Measurements from ENCODE around the gene RAB30. TPM values are rescaled to one million over a fixed set of nuclear protein-coding genes. Genes with fewer than 3 reads are reported as not detected.

The RAB30 gene
- total RNA-seq, 1 experiment from 2014 or later = 15.0 TPM

DNA sequence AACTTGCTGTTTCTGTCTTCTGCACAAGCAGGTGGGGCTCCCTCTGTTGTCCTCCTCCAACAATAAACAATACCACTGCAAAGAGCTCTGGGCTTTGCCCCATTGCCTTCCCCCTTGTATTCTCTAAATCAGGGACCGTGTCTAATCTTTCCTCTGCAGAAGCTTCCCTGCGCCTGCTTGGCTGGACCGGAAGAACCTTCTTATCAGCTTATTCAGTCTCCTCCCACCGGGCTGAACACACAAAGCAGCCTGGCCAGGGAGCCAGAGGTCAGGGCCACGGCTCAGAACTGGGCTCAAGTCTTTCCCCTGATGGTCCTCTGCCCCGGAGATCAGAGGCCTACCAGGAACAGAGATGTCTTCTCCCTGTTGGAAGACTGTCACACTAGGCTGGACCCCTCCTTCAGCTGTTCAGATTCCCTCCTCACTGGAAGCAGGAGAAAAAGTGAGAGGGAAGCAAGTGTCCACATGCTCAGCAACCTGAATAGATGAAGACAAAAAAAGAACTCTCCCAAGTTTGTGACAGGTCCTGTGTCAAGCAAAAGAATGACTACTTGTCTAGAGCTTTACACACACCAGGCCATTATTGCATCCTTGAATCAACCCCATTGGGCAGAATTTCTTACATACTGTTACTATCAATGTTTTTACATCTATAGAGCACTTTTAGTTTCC is 63.7 kb downstream of the RAB30 start:
- no peak overlapping the region for H3K4me3 ChIP-seq (ENCODE audit: low read depth, low read length, poor library complexity, severe bottlenecking)
- TF ChIP-seq EZH2 (IDR thresholded peaks at IDR 0.05; ENCODE audit: borderline replicate concordance, low read depth, low read length, poor library complexity, severe bottlenecking) = no peak
- TF ChIP-seq, protein P1, sequence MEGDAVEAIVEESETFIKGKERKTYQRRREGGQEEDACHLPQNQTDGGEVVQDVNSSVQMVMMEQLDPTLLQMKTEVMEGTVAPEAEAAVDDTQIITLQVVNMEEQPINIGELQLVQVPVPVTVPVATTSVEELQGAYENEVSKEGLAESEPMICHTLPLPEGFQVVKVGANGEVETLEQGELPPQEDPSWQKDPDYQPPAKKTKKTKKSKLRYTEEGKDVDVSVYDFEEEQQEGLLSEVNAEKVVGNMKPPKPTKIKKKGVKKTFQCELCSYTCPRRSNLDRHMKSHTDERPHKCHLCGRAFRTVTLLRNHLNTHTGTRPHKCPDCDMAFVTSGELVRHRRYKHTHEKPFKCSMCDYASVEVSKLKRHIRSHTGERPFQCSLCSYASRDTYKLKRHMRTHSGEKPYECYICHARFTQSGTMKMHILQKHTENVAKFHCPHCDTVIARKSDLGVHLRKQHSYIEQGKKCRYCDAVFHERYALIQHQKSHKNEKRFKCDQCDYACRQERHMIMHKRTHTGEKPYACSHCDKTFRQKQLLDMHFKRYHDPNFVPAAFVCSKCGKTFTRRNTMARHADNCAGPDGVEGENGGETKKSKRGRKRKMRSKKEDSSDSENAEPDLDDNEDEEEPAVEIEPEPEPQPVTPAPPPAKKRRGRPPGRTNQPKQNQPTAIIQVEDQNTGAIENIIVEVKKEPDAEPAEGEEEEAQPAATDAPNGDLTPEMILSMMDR (conservative IDR thresholded peaks at IDR 0.05; ENCODE audit: low read depth, low read length) = no peak
- H3K27ac ChIP-seq (ENCODE audit: low read depth, low read length, poor library complexity, severe bottlenecking) = no peak overlapping the region
- no TSS peak for BruUV-seq (replicated peaks)
- peaks cover 10% of the 10 kb centered on the region for H3K4me1 ChIP-seq (ENCODE audit: insufficient read depth, low read length, poor library complexity, severe bottlenecking)
- H3K9me3 ChIP-seq (ENCODE audit: low read depth, low read length, poor library complexity, severe bottlenecking) = no peaks in the 10 kb centered on the region
- H3K36me3 ChIP-seq (ENCODE audit: insufficient read depth, low read length, poor library complexity, severe bottlenecking) = no peaks in the 10 kb centered on the region
- CTCF ChIA-PET = no interaction called here
- intact Hi-C loops (cut with micrococcal nuclease; ENCODE audit: unreplicated experiment) = no loop called here
- peak; percentile 58 for DNase-seq (ENCODE audit: low spot score)
- H3K27me3 ChIP-seq (replicated peaks; ENCODE audit: insufficient read depth, low read depth, low read length, poor library complexity) = no peaks in the 10 kb centered on the region
- POLR2A ChIA-PET (ENCODE audit: low non-redundant PET) = no interaction called here

DNA sequence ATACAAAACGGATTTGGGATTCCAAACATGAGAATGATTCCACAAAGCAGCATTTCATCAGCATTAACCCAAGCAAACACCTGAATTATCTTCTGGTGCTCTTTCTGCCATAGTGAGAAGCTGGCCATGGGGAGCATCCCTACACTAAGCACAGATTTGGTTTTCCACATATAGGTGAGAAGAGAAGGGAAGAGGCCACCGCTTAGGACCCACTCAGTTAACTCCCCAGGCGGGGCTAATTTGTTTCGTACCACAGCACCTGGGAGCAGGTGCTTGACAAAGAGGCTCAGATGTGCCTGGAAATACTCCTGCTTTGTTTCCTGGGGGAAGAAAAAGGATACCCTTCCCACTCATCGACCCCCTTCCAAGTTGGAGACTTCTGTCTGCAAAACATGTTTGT is 64.2 kb downstream of the RAB30 start:
- Histone ChIP-seq H3K4me1 (ENCODE audit: insufficient read depth, low read length, poor library complexity, severe bottlenecking) (peaks cover 10% of the 10 kb centered on the region), H3K9me3 (ENCODE audit: low read depth, low read length, poor library complexity, severe bottlenecking) (no peaks in the 10 kb centered on the region), H3K27me3 (replicated peaks; ENCODE audit: insufficient read depth, low read depth, low read length, poor library complexity) (no peaks in the 10 kb centered on the region), H3K27ac (ENCODE audit: low read depth, low read length, poor library complexity, severe bottlenecking) (no peak overlapping the region), H3K4me3 (ENCODE audit: low read depth, low read length, poor library complexity, severe bottlenecking) (no peak overlapping the region), H3K36me3 (ENCODE audit: insufficient read depth, low read length, poor library complexity, severe bottlenecking) (no peaks in the 10 kb centered on the region)
- ChIA-PET CTCF (no interaction called here), POLR2A (ENCODE audit: low non-redundant PET) (no interaction called here)
- no peak for DNase-seq (ENCODE audit: low spot score)
- no TSS peak for BruUV-seq (replicated peaks)
- intact Hi-C loops (cut with micrococcal nuclease; ENCODE audit: unreplicated experiment) = no loop called here
- no peak for TF ChIP-seq EZH2 (IDR thresholded peaks at IDR 0.05; ENCODE audit: borderline replicate concordance, low read depth, low read length, poor library complexity, severe bottlenecking)
- TF ChIP-seq, protein P1 (conservative IDR thresholded peaks at IDR 0.05; ENCODE audit: low read depth, low read length) = no peak

DNA sequence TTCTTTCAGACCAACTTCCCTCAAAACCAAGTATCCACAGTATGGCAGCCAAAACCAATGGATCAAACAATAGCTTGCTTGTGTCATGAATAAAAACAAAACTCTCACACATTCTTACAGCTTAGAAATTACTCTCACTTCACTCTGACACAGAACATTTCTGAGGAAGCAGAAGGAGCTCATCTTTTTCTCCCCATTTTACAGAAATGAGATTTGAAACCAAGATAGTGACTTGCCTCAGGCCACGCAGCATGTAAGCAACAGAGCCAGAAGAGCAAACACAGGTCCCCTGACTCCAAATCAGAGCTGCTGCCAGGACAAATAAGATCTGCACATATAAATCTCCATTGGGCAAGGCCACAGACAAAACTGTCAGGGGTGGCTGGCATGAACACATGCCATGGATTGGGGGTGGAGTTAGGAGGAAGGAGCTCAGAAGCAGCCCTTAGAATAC is 64.8 kb downstream of the RAB30 start:
- Histone ChIP-seq H3K4me1 (ENCODE audit: insufficient read depth, low read length, poor library complexity, severe bottlenecking) (peaks cover 10% of the 10 kb centered on the region), H3K27me3 (replicated peaks; ENCODE audit: insufficient read depth, low read depth, low read length, poor library complexity) (no peaks in the 10 kb centered on the region), H3K27ac (ENCODE audit: low read depth, low read length, poor library complexity, severe bottlenecking) (no peak overlapping the region), H3K4me3 (ENCODE audit: low read depth, low read length, poor library complexity, severe bottlenecking) (no peak overlapping the region), H3K36me3 (ENCODE audit: insufficient read depth, low read length, poor library complexity, severe bottlenecking) (no peaks in the 10 kb centered on the region), H3K9me3 (ENCODE audit: low read depth, low read length, poor library complexity, severe bottlenecking) (no peaks in the 10 kb centered on the region)
- ChIA-PET CTCF (no interaction called here), POLR2A (ENCODE audit: low non-redundant PET) (no interaction called here)
- no TSS peak for BruUV-seq (replicated peaks)
- TF ChIP-seq, protein P1 (conservative IDR thresholded peaks at IDR 0.05; ENCODE audit: low read depth, low read length) = no peak
- TF ChIP-seq EZH2 (IDR thresholded peaks at IDR 0.05; ENCODE audit: borderline replicate concordance, low read depth, low read length, poor library complexity, severe bottlenecking) = no peak
- intact Hi-C loops (cut with micrococcal nuclease; ENCODE audit: unreplicated experiment) = no loop called here
- DNase-seq (ENCODE audit: low spot score) = no peak

Measured in A673 (cell line).